ENCODE measurements around the gene PARD3.

DNA sequence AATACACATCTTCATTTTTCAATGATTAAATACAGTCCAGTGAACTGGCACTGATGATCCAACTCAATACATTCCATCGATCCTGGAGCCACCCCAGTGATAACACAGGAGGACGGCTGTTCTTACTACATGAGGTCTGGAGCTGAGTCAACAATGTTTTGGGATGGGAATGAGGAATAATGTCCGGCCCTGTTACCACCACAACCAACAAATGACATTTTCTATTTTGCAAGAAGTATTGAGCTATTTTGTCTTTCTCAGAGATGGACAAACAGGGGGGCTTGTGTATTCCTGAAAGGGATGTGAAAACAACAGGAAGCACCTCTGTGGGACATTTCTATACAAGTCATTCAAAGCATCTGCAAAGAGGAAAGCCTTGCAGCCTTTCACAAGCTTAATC, 249.2 kb downstream of the PARD3 start:
- TF ChIP-seq CEBPB (IDR thresholded peaks at IDR 0.05) (no peak), RFX5 (IDR thresholded peaks at IDR 0.05) (no peak), JUNB (IDR thresholded peaks at IDR 0.05) (no peak), EP300 (IDR thresholded peaks at IDR 0.05) (no peak), KDM5A (IDR thresholded peaks at IDR 0.05) (no peak), SREBF2 (IDR thresholded peaks at IDR 0.05) (no peak), JUN (IDR thresholded peaks at IDR 0.05) (no peak), ESRRA (IDR thresholded peaks at IDR 0.05; ENCODE audit: borderline replicate concordance, low read length) (no peak)
- TF ChIP-seq, protein P1, sequence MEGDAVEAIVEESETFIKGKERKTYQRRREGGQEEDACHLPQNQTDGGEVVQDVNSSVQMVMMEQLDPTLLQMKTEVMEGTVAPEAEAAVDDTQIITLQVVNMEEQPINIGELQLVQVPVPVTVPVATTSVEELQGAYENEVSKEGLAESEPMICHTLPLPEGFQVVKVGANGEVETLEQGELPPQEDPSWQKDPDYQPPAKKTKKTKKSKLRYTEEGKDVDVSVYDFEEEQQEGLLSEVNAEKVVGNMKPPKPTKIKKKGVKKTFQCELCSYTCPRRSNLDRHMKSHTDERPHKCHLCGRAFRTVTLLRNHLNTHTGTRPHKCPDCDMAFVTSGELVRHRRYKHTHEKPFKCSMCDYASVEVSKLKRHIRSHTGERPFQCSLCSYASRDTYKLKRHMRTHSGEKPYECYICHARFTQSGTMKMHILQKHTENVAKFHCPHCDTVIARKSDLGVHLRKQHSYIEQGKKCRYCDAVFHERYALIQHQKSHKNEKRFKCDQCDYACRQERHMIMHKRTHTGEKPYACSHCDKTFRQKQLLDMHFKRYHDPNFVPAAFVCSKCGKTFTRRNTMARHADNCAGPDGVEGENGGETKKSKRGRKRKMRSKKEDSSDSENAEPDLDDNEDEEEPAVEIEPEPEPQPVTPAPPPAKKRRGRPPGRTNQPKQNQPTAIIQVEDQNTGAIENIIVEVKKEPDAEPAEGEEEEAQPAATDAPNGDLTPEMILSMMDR (IDR thresholded peaks at IDR 0.05) = no peak

All from A549 (cell line).